HCT116 (cell line): ENCODE data around the gene RNF217. TPM values are rescaled to one million over a fixed set of nuclear protein-coding genes. Genes with fewer than 3 reads are reported as not detected.

Source experiments
- ATAC-seq: fragments of 200-7000 bp; cut with Tn5 transposase; 2 replicates; pipeline ENCODE4 v1.9.1; 2020; ENCODE audit warnings: mild to moderate bottlenecking, moderate library complexity
- BruUV-seq: library from RNA; stranded (reverse); fragments of 400-500 nt; replicated peaks from 2 replicates; lab custom pipeline; 2021; lab: Mats Ljungman, UMichigan
- CTCF ChIA-PET: fragments of 300-600 bp; sonication (Branson Sonifier 250); formaldehyde crosslinking; loops from one replicate; lab custom pipeline; 2021; ENCODE audit warnings: antibody characterized with exemption; lab: Charles Lee
- POLR2A ChIA-PET: fragments of 300-600, 350-600 bp; sonication (Branson Sonifier 250); formaldehyde crosslinking; loops from one replicate; lab custom pipeline; 2021; ENCODE audit warnings: antibody characterized with exemption; lab: Charles Lee
- RAD21 ChIA-PET, 2 experiments: fragments of 300-600 bp; sonication (Branson Sonifier 250); formaldehyde crosslinking; loops; one replicate each; lab custom pipeline; 2023; ENCODE audit warnings: low total read pairs in 2 of 2; ENCODE audit not compliant: uncharacterized antibody in 2 of 2, unreplicated experiment in 2 of 2, low non-redundant PET in 1 of 2; lab: Charles Lee
- DNase-seq: peaks from one replicate; pipeline ENCODE4 v3.0.0-alpha.2; 2010; ENCODE audit warnings: low read depth, low spot score
- H2AFZ ChIP-seq: fragments of 200-600 bp; shearing (Covaris generic), sonication (generic); 2 replicates; pipeline ENCODE4 v1.6.1; 2017; ENCODE audit warnings: low read depth, mixed run types, mixed read lengths, antibody characterized with exemption, low read length; ENCODE audit not compliant: poor library complexity, severe bottlenecking
- H3K27ac ChIP-seq: 2 replicates; pipeline ENCODE4 v1.5.1; 2012; ENCODE audit warnings: low read depth, low read length
- H3K27me3 ChIP-seq: fragments of 200-600 bp; sonication (generic); 2 replicates; pipeline ENCODE4 v1.6.1; 2016; ENCODE audit warnings: mixed run types, low read length, mixed read lengths; ENCODE audit not compliant: insufficient read depth
- H3K36me3 ChIP-seq, 2 experiments: fragments of 200-500 bp in 1 of 2; fragments of 200-600 bp in 1 of 2; sonication (Bioruptor generic) in 1 of 2; sonication (generic) in 1 of 2; 2 replicates each; pipeline versions ENCODE4 v1.5.1 to v1.6.1; 2014 to 2016; ENCODE audit warnings: low read length in 2 of 2, inconsistent platforms in 1 of 2, mixed read lengths in 1 of 2, mixed run types in 1 of 2; ENCODE audit not compliant: insufficient read depth in 2 of 2, control insufficient read depth in 1 of 2
- H3K4me1 ChIP-seq, 2 experiments: fragments of 200-600 bp in 1 of 2; sonication (generic) in 1 of 2; 2 replicates each; pipeline versions ENCODE4 v1.5.1 to v1.6.1; 2012 to 2017; ENCODE audit warnings: low read length in 2 of 2, inconsistent platforms in 1 of 2, mild to moderate bottlenecking in 1 of 2, mixed read lengths in 1 of 2, mixed run types in 1 of 2, moderate library complexity in 1 of 2; ENCODE audit not compliant: insufficient read depth in 2 of 2, control insufficient read depth in 1 of 2
- H3K4me2 ChIP-seq: fragments of 200-600 bp; sonication (generic); 2 replicates; pipeline ENCODE4 v1.6.1; 2017; ENCODE audit warnings: mixed run types, low read length, mixed read lengths
- H3K4me3 ChIP-seq, 2 experiments: fragments of 200-600 bp in 1 of 2; sonication (generic) in 1 of 2; replicated peaks in 1 of 2; 2 replicates each; pipeline ENCODE4 v1.5.1; 2011 to 2016; ENCODE audit warnings: low read length in 2 of 2, control low read depth in 1 of 2, low read depth in 1 of 2, mild to moderate bottlenecking in 1 of 2, mixed read lengths in 1 of 2, mixed run types in 1 of 2
- H3K79me2 ChIP-seq: fragments of 200-600 bp; sonication (generic); 2 replicates; pipeline ENCODE4 v1.6.1; 2017; ENCODE audit warnings: mild to moderate bottlenecking, mixed run types, low read length, moderate library complexity, mixed read lengths; ENCODE audit not compliant: insufficient read depth
- H3K9ac ChIP-seq: fragments of 200-600 bp; sonication (generic); 2 replicates; pipeline ENCODE4 v1.6.1; 2016; ENCODE audit warnings: low read length, mixed read lengths
- H3K9me2 ChIP-seq: fragments of 200-600 bp; sonication (generic), shearing (Covaris generic); 2 replicates; pipeline ENCODE4 v1.6.1; 2017; ENCODE audit warnings: mixed run types, mild to moderate bottlenecking, moderate library complexity; ENCODE audit not compliant: insufficient read depth
- H3K9me3 ChIP-seq, 2 experiments: fragments of 200-500 bp in 1 of 2; fragments of 200-600 bp in 1 of 2; sonication (Bioruptor generic) in 1 of 2; sonication (generic) in 1 of 2; 2 replicates each; pipeline ENCODE4 v1.6.1; 2014 to 2017; ENCODE audit warnings: low read length in 2 of 2, mixed read lengths in 2 of 2, inconsistent platforms in 1 of 2, low read depth in 1 of 2, mild to moderate bottlenecking in 1 of 2, mixed run types in 1 of 2, moderate library complexity in 1 of 2; ENCODE audit not compliant: control insufficient read depth in 1 of 2, insufficient read depth in 1 of 2
- H4K20me1 ChIP-seq: fragments of 200-600 bp; sonication (generic), shearing (Covaris generic); 2 replicates; pipeline ENCODE4 v1.6.1; 2017; ENCODE audit warnings: mixed run types, mild to moderate bottlenecking, moderate library complexity; ENCODE audit not compliant: insufficient read depth
- CTCF ChIP-seq, 3 experiments: fragments of 200-600 bp in 1 of 3; sonication (generic) in 1 of 3; IDR thresholded peaks in 2 of 3; conservative IDR thresholded peaks in 1 of 3; 2 replicates each; pipeline ENCODE4 v1.5.1; 2012 to 2017; ENCODE audit warnings: low read depth in 2 of 3, low read length in 2 of 3, antibody characterized with exemption in 1 of 3, borderline replicate concordance in 1 of 3, control low read depth in 1 of 3, mild to moderate bottlenecking in 1 of 3, mixed read lengths in 1 of 3, mixed run types in 1 of 3, moderate library complexity in 1 of 3; ENCODE audit not compliant: insufficient read depth in 1 of 3
- ELF1 ChIP-seq: IDR thresholded peaks from 2 replicates; pipeline ENCODE4 v1.6.1; 2012; ENCODE audit warnings: low read depth, borderline replicate concordance
- EZH2phosphoT487 ChIP-seq: fragments of 200-600 bp; IDR thresholded peaks from 2 replicates; pipeline ENCODE4 v1.6.1; 2018; ENCODE audit warnings: antibody characterized with exemption, borderline replicate concordance
- FOSL1 ChIP-seq: IDR thresholded peaks from 2 replicates; pipeline ENCODE4 v1.6.1; 2012; ENCODE audit warnings: low read depth
- MAX ChIP-seq: IDR thresholded peaks from 2 replicates; pipeline ENCODE4 v1.6.1; 2012
- POLR2A ChIP-seq: IDR thresholded peaks from 2 replicates; pipeline ENCODE4 v1.7.0; 2011; ENCODE audit warnings: borderline replicate concordance; ENCODE audit not compliant: insufficient read depth, insufficient read length; ENCODE audit errors: extremely low read depth
- RAD21 ChIP-seq: IDR thresholded peaks from 2 replicates; pipeline ENCODE4 v1.6.1; 2012; ENCODE audit warnings: low read depth, mild to moderate bottlenecking
- SIN3A ChIP-seq: IDR thresholded peaks from 2 replicates; pipeline ENCODE4 v1.6.1; 2012; ENCODE audit warnings: low read depth
- SP1 ChIP-seq: IDR thresholded peaks from 2 replicates; pipeline ENCODE4 v1.6.1; 2012; ENCODE audit warnings: low read depth
- TCF7L2 ChIP-seq: IDR thresholded peaks from 2 replicates; pipeline ENCODE4 v1.7.0; 2011; ENCODE audit warnings: borderline replicate concordance, inconsistent platforms; ENCODE audit not compliant: insufficient read depth, insufficient read length; ENCODE audit errors: extremely low read depth
- YY1 ChIP-seq: IDR thresholded peaks from 2 replicates; pipeline ENCODE4 v1.6.1; 2011; ENCODE audit warnings: low read length, low read depth, moderate library complexity, mild to moderate bottlenecking; ENCODE audit not compliant: insufficient replicate concordance; ENCODE audit errors: extremely low read depth
- ZBTB33 ChIP-seq: IDR thresholded peaks from 2 replicates; pipeline ENCODE4 v1.6.1; 2011; ENCODE audit warnings: mild to moderate bottlenecking, low read length, moderate library complexity; ENCODE audit not compliant: insufficient replicate concordance; ENCODE audit errors: extremely low read depth
- intact Hi-C: fragments of 100-400 bp; cut with micrococcal nuclease; formaldehyde crosslinking; loops from 2 replicates; pipeline ENCODE4 v1.10.0; 2022
- total RNA-seq: library from RNA; stranded (reverse); gene quantifications from one replicate; pipeline ENCODE4 v1.2.1, GENCODE V29; 2021; ENCODE audit not compliant: unreplicated experiment
- TF ChIP-seq, protein P1 (sequence below): IDR thresholded peaks from 2 replicates; pipeline ENCODE4 v1.6.1; 2012; ENCODE audit warnings: low read depth

Gene RNF217
- total RNA-seq, 1 experiment from 2014 or later, result 20.4 TPM

DNA sequence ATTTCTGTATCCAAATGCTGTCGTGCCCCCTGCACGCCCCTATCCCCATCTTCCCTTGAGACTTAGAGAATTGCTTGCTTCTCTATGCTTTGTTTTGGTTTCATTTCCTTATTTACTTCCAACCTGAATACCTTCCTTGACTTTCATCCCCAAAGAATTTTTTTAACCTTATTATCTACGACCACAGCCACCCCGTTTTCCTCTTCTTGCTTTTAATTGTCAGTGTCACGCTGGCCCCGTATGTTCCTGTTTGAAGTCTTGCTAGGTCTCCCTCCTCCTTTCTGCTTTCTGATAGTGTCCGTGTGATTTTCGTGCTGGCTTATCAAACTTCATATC is 40.1 kb downstream of the RNF217 start:
- ATAC-seq, result no peak
- H3K9me2 ChIP-seq, result no peaks in the 10 kb centered on the region
- no peak for TF ChIP-seq SP1
- TF ChIP-seq YY1, result no peak
- no peak for TF ChIP-seq SIN3A
- TF ChIP-seq, all 23 proteins: peak for 0
- H3K9me3 ChIP-seq, result no peaks in the 10 kb centered on the region
- no peaks in the 10 kb centered on the region for H3K27me3 ChIP-seq
- no peak overlapping the region for H2AFZ ChIP-seq
- no peaks in the 10 kb centered on the region for H4K20me1 ChIP-seq
- no peaks in the 10 kb centered on the region for H3K4me1 ChIP-seq
- BruUV-seq, result no TSS peak
- ChIA-PET CTCF (no interaction called here), POLR2A (no interaction called here), RAD21 (no interaction called here)
- H3K36me3 ChIP-seq, result no peaks in the 10 kb centered on the region
- H3K4me2 ChIP-seq, result no peak overlapping the region
- H3K4me3 ChIP-seq, result no peak overlapping the region
- no peak for DNase-seq
- no peak overlapping the region for H3K9ac ChIP-seq
- no peak overlapping the region for H3K27ac ChIP-seq
- H3K79me2 ChIP-seq, result peaks cover 9% of the 10 kb centered on the region
- intact Hi-C loops, result no loop called here

DNA sequence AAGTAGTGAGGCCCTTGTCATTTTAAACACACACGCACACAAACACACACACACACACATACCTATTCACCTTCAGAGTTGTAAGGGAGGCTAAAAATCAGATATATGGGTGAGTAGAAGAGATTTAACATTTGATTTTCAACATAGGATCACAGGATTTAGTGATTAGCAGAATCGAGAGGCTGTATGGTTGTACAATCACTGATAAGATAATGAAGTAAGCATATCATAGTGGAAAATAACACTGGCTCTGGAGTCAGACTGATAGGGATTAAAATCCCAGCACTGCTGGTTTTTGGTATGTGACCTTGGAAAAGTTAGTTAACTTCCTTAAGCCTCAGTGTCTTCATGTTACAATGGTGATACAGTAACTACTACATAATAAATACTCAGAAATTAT is 40.8 kb downstream of the RNF217 start:
- H3K27ac ChIP-seq, result no peak overlapping the region
- no peaks in the 10 kb centered on the region for H4K20me1 ChIP-seq
- POLR2A ChIA-PET, result interaction anchor here (0.9 kb wide), 1 partner anchor 11 kb away, joined by 3 read pairs; no protein-coding TSS in a partner anchor
- DNase-seq (no peak), ATAC-seq (no peak)
- no peaks in the 10 kb centered on the region for H3K36me3 ChIP-seq
- RAD21 ChIA-PET, result no interaction called here
- no TSS peak for BruUV-seq
- intact Hi-C loops, result no loop called here
- no peak overlapping the region for H3K4me2 ChIP-seq
- H3K4me1 ChIP-seq, result no peaks in the 10 kb centered on the region
- no peak overlapping the region for H3K4me3 ChIP-seq
- peaks cover 7% of the 10 kb centered on the region for H3K79me2 ChIP-seq
- no peaks in the 10 kb centered on the region for H3K9me3 ChIP-seq
- H3K9me2 ChIP-seq, result no peaks in the 10 kb centered on the region
- H3K27me3 ChIP-seq, result no peaks in the 10 kb centered on the region
- CTCF ChIA-PET, result no interaction called here
- H2AFZ ChIP-seq, result no peak overlapping the region
- H3K9ac ChIP-seq, result no peak overlapping the region
- TF ChIP-seq ELF1, result no peak
- no peak for TF ChIP-seq SP1
- no peak for TF ChIP-seq ZBTB33
- no peak for TF ChIP-seq EZH2phosphoT487
- TF ChIP-seq RAD21, result no peak
- TF ChIP-seq, protein P1, sequence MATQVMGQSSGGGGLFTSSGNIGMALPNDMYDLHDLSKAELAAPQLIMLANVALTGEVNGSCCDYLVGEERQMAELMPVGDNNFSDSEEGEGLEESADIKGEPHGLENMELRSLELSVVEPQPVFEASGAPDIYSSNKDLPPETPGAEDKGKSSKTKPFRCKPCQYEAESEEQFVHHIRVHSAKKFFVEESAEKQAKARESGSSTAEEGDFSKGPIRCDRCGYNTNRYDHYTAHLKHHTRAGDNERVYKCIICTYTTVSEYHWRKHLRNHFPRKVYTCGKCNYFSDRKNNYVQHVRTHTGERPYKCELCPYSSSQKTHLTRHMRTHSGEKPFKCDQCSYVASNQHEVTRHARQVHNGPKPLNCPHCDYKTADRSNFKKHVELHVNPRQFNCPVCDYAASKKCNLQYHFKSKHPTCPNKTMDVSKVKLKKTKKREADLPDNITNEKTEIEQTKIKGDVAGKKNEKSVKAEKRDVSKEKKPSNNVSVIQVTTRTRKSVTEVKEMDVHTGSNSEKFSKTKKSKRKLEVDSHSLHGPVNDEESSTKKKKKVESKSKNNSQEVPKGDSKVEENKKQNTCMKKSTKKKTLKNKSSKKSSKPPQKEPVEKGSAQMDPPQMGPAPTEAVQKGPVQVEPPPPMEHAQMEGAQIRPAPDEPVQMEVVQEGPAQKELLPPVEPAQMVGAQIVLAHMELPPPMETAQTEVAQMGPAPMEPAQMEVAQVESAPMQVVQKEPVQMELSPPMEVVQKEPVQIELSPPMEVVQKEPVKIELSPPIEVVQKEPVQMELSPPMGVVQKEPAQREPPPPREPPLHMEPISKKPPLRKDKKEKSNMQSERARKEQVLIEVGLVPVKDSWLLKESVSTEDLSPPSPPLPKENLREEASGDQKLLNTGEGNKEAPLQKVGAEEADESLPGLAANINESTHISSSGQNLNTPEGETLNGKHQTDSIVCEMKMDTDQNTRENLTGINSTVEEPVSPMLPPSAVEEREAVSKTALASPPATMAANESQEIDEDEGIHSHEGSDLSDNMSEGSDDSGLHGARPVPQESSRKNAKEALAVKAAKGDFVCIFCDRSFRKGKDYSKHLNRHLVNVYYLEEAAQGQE, result no peak
- TF ChIP-seq TCF7L2, result no peak
- no peak for TF ChIP-seq CTCF (IDR thresholded peaks at IDR 0.05 in 2 of 3, conservative IDR thresholded peaks at IDR 0.05 in 1 of 3; ENCODE audit: borderline replicate concordance in 1 of 3, insufficient read depth in 1 of 3, low read depth in 2 of 3, low read length in 2 of 3)
- TF ChIP-seq POLR2A, result no peak
- TF ChIP-seq FOSL1, result no peak
- TF ChIP-seq MAX, result no peak
